Adipose tissue (tissue), 3 donors: ENCODE results near the gene NDUFS2. TPM values are rescaled to one million over a fixed set of nuclear protein-coding genes. Genes with fewer than 3 reads are reported as not detected.

Experiments used
- H3K27ac ChIP-seq: one replicate; pipeline ENCODE4 v1.5.1; 2013; ENCODE audit warnings: low read depth, low read length
- WGBS, 3 donors: extraction: QIAGEN DNeasy Blood & Tissue Kit; methylation state at CpG; one replicate each; pipeline ENCODE4 v1.1.7; 2013; 5-methylcytosine and 5-hydroxymethylcytosine counted together
- polyA plus RNA-seq, 3 donors: library from polyadenylated mRNA; stranded (reverse); fragments of 200-250 nt; gene quantifications; one replicate each; pipeline ENCODE4 v1.2.3, GENCODE V29; 2013
- donor health status: healthy with polysubstance abuse.
- donor health status: Bipolar disorder and iron deficiency.
- donor health status: healthy.

Gene NDUFS2
- polyA plus RNA-seq, 3 donors, result 68.4 to 163 (median 86.3) TPM

GRCh38 chr1:161259765-161260164, 57.6 kb downstream of the NDUFS2 start:
- WGBS, 3 donors, result 73 to 79% (median 74%) methylated on average over 1 of the region's 1 CpG
- no peak overlapping the region for H3K27ac ChIP-seq

- 48 to 64% (median 49%) methylated on average over 9 of the region's 9 CpGs for WGBS, 3 donors
- no peak overlapping the region for H3K27ac ChIP-seq
Observed at GRCh38 chr1:161260376-161261260, 58.5 kb downstream of the NDUFS2 start.

DNA sequence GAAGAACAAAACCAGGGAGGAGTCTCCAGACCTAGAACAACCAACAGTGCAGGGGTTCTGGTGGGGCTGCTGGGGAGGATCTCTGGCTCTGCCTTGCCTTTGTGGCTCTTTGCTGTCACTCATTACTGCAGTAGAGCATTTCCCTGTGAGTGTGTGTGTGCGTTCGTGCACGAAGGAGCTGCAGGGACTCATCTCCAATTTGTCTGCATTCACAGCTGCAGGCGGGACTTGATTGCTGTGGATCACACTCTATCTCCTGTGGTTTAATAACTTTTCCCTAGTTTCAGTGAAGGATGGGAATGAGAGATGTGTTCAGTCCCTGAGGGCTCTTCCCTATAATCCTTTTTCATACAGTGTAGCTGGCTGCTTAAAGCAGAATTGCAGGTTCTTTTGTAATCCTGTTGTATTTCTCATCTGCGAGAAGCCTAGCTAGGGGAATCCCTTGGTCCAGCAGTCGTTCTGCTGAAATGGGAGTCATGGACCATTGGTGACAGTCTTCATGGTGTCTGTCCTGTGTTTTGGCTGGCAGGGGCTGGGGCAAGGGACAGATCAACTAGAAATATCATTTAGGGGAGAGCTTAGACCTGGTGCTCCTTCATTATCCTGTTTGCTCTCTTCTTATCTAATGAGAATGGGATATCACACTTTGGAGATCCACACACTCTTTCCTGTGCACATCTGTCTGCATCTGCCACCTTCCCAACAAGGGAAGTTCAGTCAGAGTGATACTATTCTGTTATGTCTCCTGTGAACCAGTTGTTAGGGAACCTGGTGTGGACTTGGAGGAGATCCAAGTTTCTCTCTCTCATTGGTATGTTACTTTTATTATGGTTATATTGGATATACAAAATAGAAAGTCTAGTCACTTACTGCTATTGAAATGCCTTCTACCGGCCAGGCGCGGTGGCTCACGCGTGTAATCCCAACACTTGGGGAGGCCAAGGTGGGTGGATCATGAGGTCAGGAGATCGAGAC, 59.4 kb downstream of the NDUFS2 start:
- 73 to 82% (median 79%) methylated on average over 12 of the region's 12 CpGs for WGBS, 3 donors
- H3K27ac ChIP-seq, result no peak overlapping the region

Other genes with a start within 250 kb of the NDUFS2 start
- 1 to 10 TPM in 1 of 3 donors, under 1 TPM in 2; 0.21 to 8.9 (median 0.37) TPM for gene ITLN2, start 247.6 kb upstream of the NDUFS2 start, polyA plus RNA-seq
- 10 to 100 TPM; 18.3 to 33.9 (median 26.2) TPM for gene F11R, start 181.2 kb upstream of the NDUFS2 start, polyA plus RNA-seq
- gene TSTD1, start 163.4 kb upstream of the NDUFS2 start, polyA plus RNA-seq, result 10 to 100 TPM; 33.7 to 78.1 (median 52.5) TPM
- gene USF1, start 156.4 kb upstream of the NDUFS2 start, polyA plus RNA-seq, result 10 to 100 TPM; 35.0 to 54.3 (median 47.2) TPM
- gene ARHGAP30, start 132.5 kb upstream of the NDUFS2 start, polyA plus RNA-seq, result 10 to 100 TPM in 1 of 3 donors, 1 to 10 TPM in 2; 2.3 to 10.8 (median 9.8) TPM
- gene NECTIN4, start 112.8 kb upstream of the NDUFS2 start, polyA plus RNA-seq, result 1 to 10 TPM in 1 of 3 donors, under 1 TPM in 1, not detected in 1; 0.52 to 3.3 TPM
- gene KLHDC9, start 104.0 kb upstream of the NDUFS2 start, polyA plus RNA-seq, result 1 to 10 TPM; 1.2 to 9.0 (median 1.5) TPM
- gene PFDN2, start 84.3 kb upstream of the NDUFS2 start, polyA plus RNA-seq, result 100 to 1,000 TPM in 2 of 3 donors, 10 to 100 TPM in 1; 53.0 to 201 (median 139) TPM
- gene NIT1, start 84.3 kb upstream of the NDUFS2 start, polyA plus RNA-seq, result 10 to 100 TPM; 23.7 to 48.1 (median 41.2) TPM
- gene DEDD, start 69.7 kb upstream of the NDUFS2 start, polyA plus RNA-seq, result 10 to 100 TPM; 17.4 to 46.3 (median 29.7) TPM
- gene UFC1, start 48.4 kb upstream of the NDUFS2 start, polyA plus RNA-seq, result 100 to 1,000 TPM; 100 to 147 (median 131) TPM
- gene USP21, start 42.9 kb upstream of the NDUFS2 start, polyA plus RNA-seq, result 10 to 100 TPM; 13.2 to 26.7 (median 18.8) TPM
- 10 to 100 TPM; 11.1 to 33.1 (median 16.2) TPM for gene PPOX, start 35.9 kb upstream of the NDUFS2 start, polyA plus RNA-seq
- 10 to 100 TPM; 23.7 to 36.1 (median 26.4) TPM for gene B4GALT3, start 24.9 kb upstream of the NDUFS2 start, polyA plus RNA-seq
- gene ADAMTS4, start 3.3 kb upstream of the NDUFS2 start, polyA plus RNA-seq, result 100 to 1,000 TPM in 1 of 3 donors, 10 to 100 TPM in 1, 1 to 10 TPM in 1; 5.9 to 188 (median 37.3) TPM
- 100 to 1,000 TPM in 2 of 3 donors, 10 to 100 TPM in 1; 28.6 to 258 (median 227) TPM for gene FCER1G, start 12.9 kb downstream of the NDUFS2 start, polyA plus RNA-seq
- gene APOA2, start 21.3 kb downstream of the NDUFS2 start, polyA plus RNA-seq, result not detected
- 10 to 100 TPM in 2 of 3 donors, 1 to 10 TPM in 1; 3.8 to 12.6 (median 11.7) TPM for gene TOMM40L, start 23.7 kb downstream of the NDUFS2 start, polyA plus RNA-seq
- under 1 TPM in 2 of 3 donors, not detected in 1; 0.21 to 0.22 TPM for gene NR1I3, start 35.8 kb downstream of the NDUFS2 start, polyA plus RNA-seq
- under 1 TPM in 2 of 3 donors, not detected in 1; 0.26 to 0.52 TPM for gene PCP4L1, start 56.4 kb downstream of the NDUFS2 start, polyA plus RNA-seq
- gene MPZ, start 107.6 kb downstream of the NDUFS2 start, polyA plus RNA-seq, result 1 to 10 TPM; 1.2 to 3.5 (median 2.6) TPM
- gene SDHC, start 112.0 kb downstream of the NDUFS2 start, polyA plus RNA-seq, result 100 to 1,000 TPM in 2 of 3 donors, 10 to 100 TPM in 1; 76.3 to 230 (median 151) TPM
- under 1 TPM in 2 of 3 donors, not detected in 1; 0.10 to 0.63 TPM for gene CFAP126, start 165.5 kb downstream of the NDUFS2 start, polyA plus RNA-seq